Central memory CD8-positive, alpha-beta T cell (primary cell): ENCODE data around the gene SUN1.
"Not testable (repeated sequence)": the region's sequence is repeated elsewhere in the genome, so short reads cannot be mapped to it uniquely, and the experiment has no call there.

Source experiments
- ATAC-seq: fragments of 150-1000 bp; cut with Tn5 transposase; replicated peaks from 2 replicates; pipeline ENCODE4 v1.10.0; 2022; ENCODE audit warnings: mild to moderate bottlenecking, moderate FRiP score, moderate number of reproducible peaks; ENCODE audit not compliant: poor library complexity, severe bottlenecking; ENCODE audit errors: extremely low read depth
- DNase-seq, 2 donors: peaks; one replicate each; pipeline ENCODE4 v3.0.0; 2021; ENCODE audit warnings: low spot score in 2 of 2
- H3K27ac Mint-ChIP-seq: one replicate; pipeline ENCODE4 v1.8.0; 2022; ENCODE audit warnings: low read depth, mild to moderate bottlenecking, moderate library complexity, mixed read lengths
- H3K27me3 Mint-ChIP-seq: one replicate; pipeline ENCODE4 v1.8.0; 2022; ENCODE audit warnings: mixed read lengths
- H3K36me3 Mint-ChIP-seq: one replicate; pipeline ENCODE4 v1.8.0; 2022; ENCODE audit warnings: mild to moderate bottlenecking, moderate library complexity, mixed read lengths; ENCODE audit not compliant: insufficient read depth
- H3K4me1 Mint-ChIP-seq: one replicate; pipeline ENCODE4 v1.8.0; 2022; ENCODE audit warnings: mixed read lengths
- H3K4me3 Mint-ChIP-seq: one replicate; pipeline ENCODE4 v1.8.0; 2022; ENCODE audit warnings: mild to moderate bottlenecking, moderate library complexity, mixed read lengths
- H3K9me3 Mint-ChIP-seq: one replicate; pipeline ENCODE4 v1.8.0; 2022; ENCODE audit warnings: mixed read lengths

Gene SUN1

GRCh38 chr7:917255-918117 is 85.2 kb downstream of the SUN1 start:
- no peak overlapping the region for H3K27ac Mint-ChIP-seq
- peaks cover 21% of the 10 kb centered on the region for H3K36me3 Mint-ChIP-seq
- DNase-seq (no peak), ATAC-seq (no peak)
- H3K9me3 Mint-ChIP-seq: no peaks in the 10 kb centered on the region
- no peak overlapping the region for H3K4me3 Mint-ChIP-seq
- peaks cover 32% of the 10 kb centered on the region for H3K4me1 Mint-ChIP-seq
- no peaks in the 10 kb centered on the region for H3K27me3 Mint-ChIP-seq

- Mint-ChIP-seq H3K4me3 (no peak overlapping the region), H3K27me3 (no peaks in the 10 kb centered on the region), H3K27ac (no peak overlapping the region), H3K4me1 (peaks cover 38% of the 10 kb centered on the region), H3K9me3 (no peaks in the 10 kb centered on the region), H3K36me3 (peaks cover 20% of the 10 kb centered on the region)
- DNase-seq (no peak), ATAC-seq (no peak)
Observed at GRCh38 chr7:918118-918425, 85.8 kb downstream of the SUN1 start.

DNA sequence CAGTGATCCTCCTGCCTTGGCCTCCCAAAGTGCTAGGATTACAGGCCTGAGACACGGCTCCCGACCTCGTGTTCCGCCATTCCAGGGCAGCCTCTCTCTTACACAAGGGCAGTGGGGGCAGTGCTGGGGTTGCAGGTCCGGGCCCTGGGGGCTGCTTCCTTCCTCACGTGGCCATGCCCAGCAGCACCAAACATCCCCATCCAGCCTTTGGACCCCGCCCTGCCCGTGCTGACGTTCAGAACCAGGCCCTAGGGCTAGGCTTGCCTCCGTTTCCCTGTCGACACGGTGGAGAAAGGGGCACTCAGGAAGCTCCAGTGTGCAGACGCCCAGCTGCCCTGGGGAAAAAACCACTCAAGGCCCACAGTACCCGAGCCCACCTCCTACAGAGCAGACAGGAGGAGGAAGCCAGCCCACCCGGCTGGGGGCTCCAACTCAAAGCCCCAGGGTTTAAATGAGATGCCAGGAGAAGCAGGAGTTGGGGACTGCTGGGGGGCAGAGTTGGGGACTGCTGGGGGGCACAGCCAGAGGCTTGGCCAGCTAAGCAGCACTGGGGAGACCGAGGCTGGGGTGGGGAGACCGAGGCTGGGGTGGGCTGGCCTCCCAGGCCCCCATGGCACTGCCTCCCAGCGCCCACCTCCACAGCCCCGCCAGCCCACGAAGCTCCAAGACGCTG is 86.3 kb downstream of the SUN1 start:
- no peak for ATAC-seq
- Mint-ChIP-seq H3K36me3 (peaks cover 24% of the 10 kb centered on the region), H3K27ac (no peak overlapping the region), H3K27me3 (no peaks in the 10 kb centered on the region), H3K4me3 (no peak overlapping the region), H3K9me3 (no peaks in the 10 kb centered on the region), H3K4me1 (peaks cover 43% of the 10 kb centered on the region)
- no peak for DNase-seq

- H3K4me1 Mint-ChIP-seq: peaks cover 43% of the 10 kb centered on the region
- H3K9me3 Mint-ChIP-seq: no peaks in the 10 kb centered on the region
- no peaks in the 10 kb centered on the region for H3K27me3 Mint-ChIP-seq
- no peak for DNase-seq
- peaks cover 25% of the 10 kb centered on the region for H3K36me3 Mint-ChIP-seq
- no peak for ATAC-seq
- no peak overlapping the region for H3K27ac Mint-ChIP-seq
- H3K4me3 Mint-ChIP-seq: no peak overlapping the region
Observed at GRCh38 chr7:919114-919442, 86.8 kb downstream of the SUN1 start.

- ATAC-seq: no peak
Observed at GRCh38 chr7:919924-920341, 87.7 kb downstream of the SUN1 start.

DNA sequence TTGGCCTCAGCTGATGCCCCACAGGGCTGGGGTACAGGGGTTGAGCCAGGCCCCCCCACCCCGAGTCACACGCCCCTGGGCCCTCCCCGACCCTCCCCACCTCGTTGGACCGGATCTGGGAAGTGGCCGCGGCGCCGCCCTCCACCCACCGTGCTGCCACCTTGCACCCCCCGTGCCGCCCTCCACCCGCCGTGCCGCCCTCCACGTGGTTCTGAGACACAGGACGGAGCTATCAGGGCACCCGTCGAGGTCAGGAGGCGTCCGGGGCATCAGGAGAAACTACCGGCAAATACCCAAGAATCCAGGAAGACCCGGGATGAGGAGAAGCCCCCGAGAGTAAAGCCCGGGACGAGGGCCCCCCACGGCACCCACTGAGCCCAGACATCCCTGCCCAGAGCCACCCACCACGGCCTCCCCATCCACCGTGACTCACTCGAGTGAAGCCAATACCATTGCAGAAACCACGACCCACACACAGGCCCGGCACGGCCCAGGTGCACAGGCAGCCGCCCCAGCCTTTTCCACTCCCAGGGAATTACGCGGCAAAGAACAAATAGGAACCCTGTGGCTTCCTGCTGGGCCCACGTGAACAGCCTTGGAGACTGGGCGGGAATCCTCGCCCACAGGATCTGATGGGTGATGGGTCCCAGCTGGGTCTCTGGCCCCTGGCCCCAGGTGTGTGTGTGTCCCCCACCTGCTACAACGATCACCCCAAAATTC is 88.2 kb downstream of the SUN1 start:
- Mint-ChIP-seq H3K36me3 (peaks cover 24% of the 10 kb centered on the region), H3K27ac (peak overlapping the region; percentile 97), H3K9me3 (no peaks in the 10 kb centered on the region), H3K4me1 (peaks cover 48% of the 10 kb centered on the region), H3K4me3 (peak overlapping the region; percentile 83), H3K27me3 (no peaks in the 10 kb centered on the region)
- DNase-seq: no peak
- ATAC-seq: no peak

More at GRCh38 chr7:919924-920341, 87.7 kb downstream of the SUN1 start:
- no peaks in the 10 kb centered on the region for H3K9me3 Mint-ChIP-seq
- H3K4me3 Mint-ChIP-seq: no peak overlapping the region
- H3K36me3 Mint-ChIP-seq: peaks cover 23% of the 10 kb centered on the region
- no peak for DNase-seq
- no peaks in the 10 kb centered on the region for H3K27me3 Mint-ChIP-seq
- peaks cover 49% of the 10 kb centered on the region for H3K4me1 Mint-ChIP-seq
- no peak overlapping the region for H3K27ac Mint-ChIP-seq

DNA sequence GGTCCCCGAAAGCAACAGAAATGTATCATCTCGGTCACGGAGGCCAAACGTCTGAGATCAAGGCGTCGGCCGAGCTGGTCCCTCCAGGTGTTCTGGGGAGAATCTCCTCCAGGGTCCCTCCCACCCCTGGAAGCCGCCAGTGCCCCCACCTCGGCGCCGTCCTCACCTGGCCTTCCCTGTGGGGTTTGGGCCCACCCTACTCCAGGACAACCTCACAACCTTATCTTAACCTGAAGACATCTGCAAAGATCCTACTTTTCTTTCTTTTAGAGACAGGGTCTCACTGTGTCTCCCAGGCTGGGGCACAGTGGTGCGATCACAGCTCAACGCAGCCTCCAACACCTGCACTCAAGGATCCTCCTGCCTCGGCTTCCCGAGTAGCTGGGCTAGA is 88.8 kb downstream of the SUN1 start:
- no peak for DNase-seq
- peak overlapping the region; percentile 97 for H3K27ac Mint-ChIP-seq
- H3K4me1 Mint-ChIP-seq: peaks cover 46% of the 10 kb centered on the region
- H3K4me3 Mint-ChIP-seq: peak overlapping the region; percentile 83
- H3K9me3 Mint-ChIP-seq: no peaks in the 10 kb centered on the region
- H3K27me3 Mint-ChIP-seq: no peaks in the 10 kb centered on the region
- H3K36me3 Mint-ChIP-seq: peaks cover 25% of the 10 kb centered on the region
- no peak for ATAC-seq

- DNase-seq: peak in 1 of 2 donors; percentile 9
- Mint-ChIP-seq H3K9me3 (no peaks in the 10 kb centered on the region), H3K4me1 (peaks cover 41% of the 10 kb centered on the region), H3K36me3 (peaks cover 24% of the 10 kb centered on the region), H3K4me3 (peak overlapping the region; percentile 83), H3K27ac (peak overlapping the region; percentile 97), H3K27me3 (no peaks in the 10 kb centered on the region)
- no peak for ATAC-seq
Observed at GRCh38 chr7:921581-922333, 89.5 kb downstream of the SUN1 start.

DNA sequence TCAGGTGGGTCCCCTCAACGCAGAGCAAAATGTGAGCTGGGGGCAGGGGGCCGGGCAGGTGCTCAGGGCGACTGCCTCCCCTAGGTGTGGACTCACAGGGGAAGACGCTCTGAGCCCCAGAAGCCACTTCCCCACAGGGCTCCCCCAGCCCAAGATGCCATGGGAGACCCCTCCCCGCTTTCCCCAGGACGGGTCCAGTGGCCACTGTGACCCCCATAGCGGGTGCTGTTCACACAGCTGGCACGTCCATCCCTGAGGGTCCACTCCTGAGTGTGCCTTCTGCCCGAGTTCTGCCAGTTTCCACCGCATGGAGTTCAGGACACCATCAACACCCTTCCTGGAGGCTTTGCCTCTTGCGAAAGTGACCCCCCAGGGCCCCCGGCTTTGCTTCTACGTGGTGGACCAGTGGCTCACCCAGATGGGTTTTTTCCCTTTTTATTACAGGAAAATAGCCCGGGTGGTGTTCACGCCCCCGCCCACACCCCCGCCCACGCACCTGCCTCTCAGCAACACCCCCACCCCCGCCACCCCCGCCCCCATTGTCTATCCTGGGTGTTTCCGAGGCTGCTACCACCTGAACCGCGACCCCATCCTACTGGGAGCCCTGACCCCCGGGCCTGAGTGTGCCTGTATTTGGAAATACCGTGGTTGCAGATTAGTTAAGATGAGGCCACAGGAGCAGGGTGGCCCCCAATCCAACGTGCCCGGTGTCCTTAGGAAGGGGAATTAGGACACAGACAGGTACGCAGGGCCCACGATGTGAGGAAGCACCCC is 90.2 kb downstream of the SUN1 start:
- Mint-ChIP-seq H3K4me3 (peak overlapping the region; percentile 83), H3K27me3 (no peaks in the 10 kb centered on the region), H3K9me3 (no peaks in the 10 kb centered on the region), H3K4me1 (peaks cover 48% of the 10 kb centered on the region), H3K27ac (peak overlapping the region; percentile 97), H3K36me3 (peaks cover 26% of the 10 kb centered on the region)
- DNase-seq (peak in 1 of 2 donors; percentile 21), ATAC-seq (no peak)

GRCh38 chr7:923108-924041 is 91.1 kb downstream of the SUN1 start:
- no peaks in the 10 kb centered on the region for H3K27me3 Mint-ChIP-seq

DNA sequence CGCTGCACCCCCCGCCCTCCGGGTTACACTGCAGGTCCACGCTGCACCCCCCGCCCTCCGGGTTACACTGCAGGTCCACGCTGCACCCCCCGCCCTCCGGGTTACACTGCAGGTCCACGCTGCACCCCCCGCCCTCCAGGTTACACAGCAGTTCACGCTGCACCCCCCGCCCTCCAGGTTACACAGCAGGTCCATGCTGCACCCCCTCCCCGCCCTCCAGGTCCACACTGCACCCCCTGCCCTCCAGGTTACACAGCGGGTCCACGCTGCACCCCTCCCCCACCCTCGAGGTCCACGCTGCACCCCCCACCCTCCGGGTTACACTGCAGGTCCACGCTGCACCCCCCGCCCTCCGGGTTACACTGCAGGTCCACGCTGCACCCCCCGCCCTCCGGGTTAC is 91.8 kb downstream of the SUN1 start:
- peak overlapping the region; percentile 97 for H3K27ac Mint-ChIP-seq
- DNase-seq, H3K9me3 Mint-ChIP-seq, H3K27me3 Mint-ChIP-seq, ATAC-seq: not testable (repeated sequence)
- H3K36me3 Mint-ChIP-seq: peaks cover 27% of the 10 kb centered on the region
- H3K4me1 Mint-ChIP-seq: peaks cover 56% of the 10 kb centered on the region
- H3K4me3 Mint-ChIP-seq: peak overlapping the region; percentile 83

More at GRCh38 chr7:923108-924041, 91.1 kb downstream of the SUN1 start:
- Mint-ChIP-seq H3K27ac (peak overlapping the region; percentile 97), H3K36me3 (peaks cover 24% of the 10 kb centered on the region), H3K4me1 (peaks cover 50% of the 10 kb centered on the region), H3K9me3 (no peaks in the 10 kb centered on the region), H3K4me3 (peak overlapping the region; percentile 83)
- peak; percentile 78 to 92 for DNase-seq
- peak; percentile 86 for ATAC-seq
